Fibroblast of the aortic adventitia (primary cell): ENCODE data around the gene MYO18B. TPM values are rescaled to one million over a fixed set of nuclear protein-coding genes. Genes with fewer than 3 reads are reported as not detected.

Source experiments
- DNase-seq: peaks from one replicate; pipeline ENCODE4 v3.0.0-alpha.2; 2010; ENCODE audit warnings: low read depth
- H3K4me3 ChIP-seq: 2 replicates; pipeline ENCODE4 v1.5.1; 2011; ENCODE audit warnings: low read depth, mild to moderate bottlenecking, control low read depth, low read length, moderate library complexity
- total RNA-seq: library from RNA; depleted of rRNA; stranded (reverse); fragments of >200 nt; gene quantifications from 2 replicates; pipeline ENCODE4 v1.2.3, GENCODE V29; 2012; ENCODE audit warnings: low replicate concordance
- TF ChIP-seq, protein P1 (sequence below): IDR thresholded peaks from 2 replicates; pipeline ENCODE4 v1.5.1; 2011; ENCODE audit warnings: mild to moderate bottlenecking, low read length, control low read depth, inconsistent platforms; ENCODE audit not compliant: insufficient read depth

The MYO18B gene
- total RNA-seq, 1 donor: not detected

DNA sequence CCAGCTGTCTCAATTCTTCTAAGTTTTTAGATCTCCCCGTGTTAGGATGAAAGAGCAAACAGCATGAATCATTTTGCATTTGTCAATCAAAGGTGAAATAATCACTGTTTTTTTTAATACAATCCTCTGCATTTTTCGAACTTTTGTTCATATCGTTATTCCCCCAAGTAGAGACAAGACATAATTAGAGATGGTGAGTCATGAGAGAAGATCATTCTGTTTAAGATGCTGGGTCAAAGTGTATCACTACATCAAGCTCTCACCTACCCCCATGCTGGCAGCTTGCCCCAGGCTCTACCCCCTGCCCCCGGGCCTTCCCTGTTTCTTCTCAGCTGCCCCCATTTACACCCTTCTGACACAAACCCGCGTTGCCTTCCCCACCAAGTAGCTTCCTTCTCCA is 30.5 kb upstream of the MYO18B start:
- TF ChIP-seq, protein P1, sequence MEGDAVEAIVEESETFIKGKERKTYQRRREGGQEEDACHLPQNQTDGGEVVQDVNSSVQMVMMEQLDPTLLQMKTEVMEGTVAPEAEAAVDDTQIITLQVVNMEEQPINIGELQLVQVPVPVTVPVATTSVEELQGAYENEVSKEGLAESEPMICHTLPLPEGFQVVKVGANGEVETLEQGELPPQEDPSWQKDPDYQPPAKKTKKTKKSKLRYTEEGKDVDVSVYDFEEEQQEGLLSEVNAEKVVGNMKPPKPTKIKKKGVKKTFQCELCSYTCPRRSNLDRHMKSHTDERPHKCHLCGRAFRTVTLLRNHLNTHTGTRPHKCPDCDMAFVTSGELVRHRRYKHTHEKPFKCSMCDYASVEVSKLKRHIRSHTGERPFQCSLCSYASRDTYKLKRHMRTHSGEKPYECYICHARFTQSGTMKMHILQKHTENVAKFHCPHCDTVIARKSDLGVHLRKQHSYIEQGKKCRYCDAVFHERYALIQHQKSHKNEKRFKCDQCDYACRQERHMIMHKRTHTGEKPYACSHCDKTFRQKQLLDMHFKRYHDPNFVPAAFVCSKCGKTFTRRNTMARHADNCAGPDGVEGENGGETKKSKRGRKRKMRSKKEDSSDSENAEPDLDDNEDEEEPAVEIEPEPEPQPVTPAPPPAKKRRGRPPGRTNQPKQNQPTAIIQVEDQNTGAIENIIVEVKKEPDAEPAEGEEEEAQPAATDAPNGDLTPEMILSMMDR: no peak
- H3K4me3 ChIP-seq: no peak overlapping the region
- no peak for DNase-seq

DNA sequence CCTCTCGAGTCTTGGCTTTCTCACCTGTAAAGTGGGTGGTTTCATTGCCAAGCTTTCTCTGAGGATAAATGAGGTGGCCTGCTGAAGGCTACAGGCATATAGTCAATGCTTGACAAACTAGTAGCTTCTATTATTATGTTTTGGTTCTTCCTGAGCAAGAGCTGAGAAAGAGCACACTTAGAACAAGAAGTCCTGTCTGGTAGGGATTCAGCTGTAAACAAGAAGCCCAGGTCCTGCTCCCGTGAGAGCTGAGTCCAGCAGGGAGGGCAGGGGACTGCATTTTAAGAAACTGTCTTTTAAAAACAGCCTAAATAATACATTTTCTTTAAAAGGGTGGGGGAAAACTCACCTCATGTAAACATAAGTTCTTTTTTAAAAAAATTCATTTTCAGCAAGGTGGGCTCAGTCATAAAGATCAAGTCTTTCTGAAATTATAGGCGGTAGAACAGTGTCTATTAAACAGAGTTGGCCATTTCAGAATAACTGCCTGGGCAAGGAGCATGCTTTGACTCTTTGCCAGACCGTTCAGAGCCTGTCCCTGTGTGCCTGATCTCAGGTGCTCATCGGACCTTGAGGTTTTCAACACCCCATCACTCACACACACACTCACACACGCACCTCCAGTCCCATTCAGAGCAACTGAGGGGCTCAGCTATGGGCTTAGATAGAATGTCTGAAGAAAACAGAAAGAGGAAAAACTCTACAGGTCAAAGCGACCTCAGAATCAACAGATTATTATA is 29.2 kb upstream of the MYO18B start:
- DNase-seq: no peak
- TF ChIP-seq, protein P1: no peak
- H3K4me3 ChIP-seq: no peak overlapping the region

DNA sequence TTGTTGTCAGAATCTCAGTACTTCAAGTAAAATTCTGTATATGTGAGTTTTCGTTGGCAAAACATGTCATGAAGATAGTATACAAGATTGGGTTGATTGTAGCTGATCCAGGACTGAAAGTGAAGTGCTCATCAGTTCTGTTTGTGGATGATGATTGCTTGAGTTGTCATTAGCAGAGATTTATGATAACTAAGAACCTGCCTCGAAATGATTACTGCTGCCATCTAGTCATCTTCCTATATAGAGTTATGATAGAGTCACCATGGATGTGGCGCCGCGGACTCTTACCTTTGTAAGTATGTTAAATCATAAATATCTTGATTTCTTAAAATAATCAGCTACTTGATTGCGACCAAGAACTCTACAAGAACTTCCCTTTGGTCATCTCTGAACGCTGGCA is 27.9 kb upstream of the MYO18B start:
- TF ChIP-seq, protein P1: no peak

DNA sequence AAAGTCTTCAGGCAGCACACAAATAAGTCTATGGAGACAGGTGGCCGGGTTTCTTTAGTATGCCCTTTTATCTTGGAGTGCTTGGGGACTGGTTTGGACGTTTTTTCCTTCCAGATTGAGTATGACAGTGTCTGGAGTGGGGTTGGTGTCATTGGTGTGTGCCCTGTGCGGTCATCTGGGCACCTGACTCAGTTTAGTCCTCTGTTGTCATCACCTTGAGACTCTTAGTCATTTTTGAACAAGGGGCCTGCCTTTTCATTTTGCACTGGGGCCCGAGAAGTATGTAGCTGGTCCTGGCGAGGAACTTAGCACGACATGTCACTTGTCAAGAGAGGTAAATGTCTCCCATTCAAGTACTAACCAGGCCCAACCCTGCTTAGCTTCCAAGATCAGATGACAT is 27.2 kb upstream of the MYO18B start:
- DNase-seq: no peak
- no peak overlapping the region for H3K4me3 ChIP-seq
- TF ChIP-seq, protein P1: no peak

More for the DNA sequence above, 27.9 kb upstream of the MYO18B start:
- no peak overlapping the region for H3K4me3 ChIP-seq
- no peak for DNase-seq

DNA sequence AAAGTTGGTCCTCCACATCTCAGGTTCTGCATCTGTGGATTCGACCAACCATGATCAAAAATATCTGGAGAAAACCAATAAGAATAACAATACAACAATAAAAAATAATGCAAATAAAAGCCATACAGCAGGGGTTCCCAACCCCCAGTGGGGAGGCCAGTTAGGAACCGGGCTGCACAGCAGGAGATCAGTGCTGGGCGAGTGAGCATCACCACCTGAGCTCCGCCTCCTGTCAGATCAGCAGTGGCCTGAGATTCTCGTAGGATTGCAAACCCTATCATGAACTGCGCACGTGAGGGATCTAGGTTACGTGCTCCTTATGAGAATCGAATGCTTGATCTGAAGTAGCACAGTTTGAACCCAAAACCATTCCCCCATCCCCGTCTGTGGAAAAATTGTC is 25.4 kb upstream of the MYO18B start:
- no peak overlapping the region for H3K4me3 ChIP-seq
- TF ChIP-seq, protein P1: no peak
- DNase-seq: no peak

DNA sequence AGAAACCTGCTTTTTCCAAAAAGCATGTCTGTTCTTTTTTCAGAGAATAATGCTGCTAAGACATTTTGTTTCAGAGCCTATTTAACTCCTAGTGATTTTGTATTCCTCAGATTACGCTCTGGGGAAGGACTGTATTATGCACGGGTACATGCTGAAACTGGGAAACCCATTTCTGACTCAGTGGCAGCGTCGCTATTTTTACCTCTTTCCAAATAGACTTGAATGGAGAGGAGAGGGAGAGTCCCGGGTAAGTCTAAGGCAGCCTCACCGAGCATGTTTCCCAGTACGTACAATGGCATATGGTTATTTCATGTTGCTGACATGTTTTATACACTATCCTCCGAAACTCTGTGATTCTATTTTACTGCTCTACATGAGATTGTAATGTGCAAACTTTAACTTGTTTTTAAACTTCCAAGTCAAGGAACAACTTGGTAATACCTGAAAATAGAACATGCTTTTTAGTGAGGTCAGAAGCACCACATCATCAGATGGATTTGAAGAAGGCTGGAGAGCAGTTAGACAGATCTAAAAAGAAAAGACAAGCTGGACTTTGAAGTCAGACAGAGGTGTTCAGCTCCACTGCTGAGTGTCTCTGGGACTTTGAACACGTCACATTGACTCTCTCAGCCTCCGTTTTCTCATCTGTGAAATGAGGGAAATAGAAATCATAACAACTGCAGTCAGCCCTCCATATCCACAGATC is 23.7 kb upstream of the MYO18B start:
- TF ChIP-seq, protein P1: no peak
- no peak overlapping the region for H3K4me3 ChIP-seq
- DNase-seq: no peak
